CD4-positive, alpha-beta T cell treated with Interleukin-12 subunit alpha and Interleukin-12 subunit beta, for 1 hour (primary cell): ENCODE measurements around the gene ATOSA.

Experiments
- DNase-seq: peaks from one replicate; pipeline ENCODE4 v3.0.0-alpha.2; 2020

Gene ATOSA

GRCh38 chr15:52679232-52680040 is at the start of gene ATOSA:
Gene ATOSA (minus strand): TSS chr15:52679388. CDS start chr15:52678021, 1,367 bp downstream.
- DNase-seq, result peak; percentile 94

DNA sequence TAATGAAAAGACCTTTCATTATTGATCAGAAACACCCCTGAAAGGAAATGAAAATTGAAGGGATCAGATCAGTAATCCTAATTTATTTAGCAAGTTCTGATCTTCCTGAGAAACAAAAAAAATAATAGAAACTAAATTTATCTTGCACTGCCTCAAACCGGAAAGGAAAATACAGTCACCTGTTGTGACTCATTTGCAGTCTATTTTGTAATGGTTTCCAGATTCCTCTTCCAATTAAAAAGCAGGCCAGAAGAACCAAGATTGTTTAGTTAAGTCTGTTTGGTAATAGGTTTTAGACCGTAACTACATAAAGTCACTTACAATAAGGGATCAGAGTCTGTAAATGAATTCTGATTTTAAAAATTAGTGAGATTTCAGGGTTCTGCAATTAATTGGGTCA is 49.7 kb upstream of the ATOSA start:
- no peak for DNase-seq

DNA sequence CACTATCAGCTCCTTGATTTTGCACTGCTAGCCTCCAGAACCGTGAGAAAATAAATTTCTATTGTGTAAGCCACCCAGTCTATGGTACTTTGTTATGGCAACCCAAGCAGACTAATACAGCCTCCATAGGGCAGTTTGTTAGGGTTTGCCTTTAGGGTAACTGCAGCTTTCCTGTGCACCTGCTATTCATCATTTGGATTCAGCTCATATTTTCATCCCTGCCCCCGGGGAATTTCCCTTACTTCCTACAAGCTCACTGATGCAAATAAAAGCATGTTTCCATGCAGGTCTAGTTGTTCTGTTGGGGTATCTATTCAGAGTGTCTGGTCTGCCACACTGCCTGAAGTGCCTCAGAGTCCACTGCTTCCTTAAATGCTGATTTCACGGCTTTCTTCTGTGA is 48.6 kb upstream of the ATOSA start:
- DNase-seq, result no peak

- no peak for DNase-seq
Observed at GRCh38 chr15:52726195-52726594, 47.0 kb upstream of the ATOSA start.

- DNase-seq, result no peak
Observed at GRCh38 chr15:52718551-52718950, 39.4 kb upstream of the ATOSA start.

DNA sequence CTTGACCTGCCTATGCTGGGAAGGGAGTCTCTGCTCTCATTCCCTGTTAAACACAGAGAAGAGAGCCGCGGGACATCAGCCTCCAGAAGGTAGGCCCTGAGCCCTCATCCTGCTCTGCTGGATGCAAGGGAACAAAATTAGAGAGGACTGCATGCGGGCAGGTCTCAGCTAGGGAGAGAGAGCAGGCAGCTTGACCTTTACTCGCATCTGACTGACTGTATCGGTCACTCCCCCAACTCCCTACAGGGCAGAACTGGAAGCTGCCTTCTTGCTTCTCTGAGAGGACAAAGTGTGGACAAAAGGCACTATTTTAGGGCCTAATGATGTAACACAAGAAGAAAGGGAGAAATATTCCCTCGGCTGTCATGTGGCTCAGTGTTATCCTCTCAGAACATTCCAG is 38.7 kb upstream of the ATOSA start:
- DNase-seq, result no peak

GRCh38 chr15:52717481-52717880 is 38.3 kb upstream of the ATOSA start:
- DNase-seq, result no peak

DNA sequence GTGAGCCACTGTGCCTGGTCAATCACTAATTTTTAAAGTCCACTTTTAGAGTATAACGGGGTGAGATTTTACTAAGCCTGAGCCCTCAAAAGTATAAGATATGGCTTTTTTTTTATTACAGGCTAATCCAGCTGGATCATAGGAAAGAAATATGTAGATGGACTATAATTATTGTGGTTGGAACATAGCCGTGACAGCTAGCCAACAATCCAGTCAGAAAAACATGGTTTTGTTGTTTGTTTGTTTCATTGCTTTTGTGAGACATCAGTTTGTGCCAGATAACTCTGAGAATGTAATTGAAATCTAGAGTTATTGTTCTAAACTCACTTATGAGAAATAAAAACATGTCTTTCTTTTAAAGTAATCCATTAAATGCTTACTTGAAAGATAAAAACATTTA is 37.3 kb upstream of the ATOSA start:
- DNase-seq, result no peak

GRCh38 chr15:52715411-52715810 is 36.2 kb upstream of the ATOSA start:
- DNase-seq, result no peak

DNA sequence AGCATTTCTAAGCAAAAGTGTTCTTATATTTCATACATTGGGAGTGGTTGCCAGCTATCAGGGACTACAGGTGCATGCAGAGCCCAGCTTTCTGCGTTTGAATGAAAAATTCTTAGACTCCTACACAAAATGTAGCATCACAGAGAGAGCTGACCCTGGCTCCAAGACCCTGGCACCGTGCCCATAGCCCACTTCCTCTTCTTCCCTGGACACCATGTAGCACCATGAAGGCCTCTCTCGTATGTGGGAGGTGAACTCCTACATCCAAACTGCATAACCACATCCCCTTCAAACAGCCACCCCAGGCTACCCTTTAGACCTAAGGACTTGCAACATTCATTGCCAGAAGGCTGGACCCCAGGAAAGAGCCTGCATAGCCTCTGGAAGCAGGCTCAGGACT is 35.8 kb upstream of the ATOSA start:
- DNase-seq, result no peak

DNA sequence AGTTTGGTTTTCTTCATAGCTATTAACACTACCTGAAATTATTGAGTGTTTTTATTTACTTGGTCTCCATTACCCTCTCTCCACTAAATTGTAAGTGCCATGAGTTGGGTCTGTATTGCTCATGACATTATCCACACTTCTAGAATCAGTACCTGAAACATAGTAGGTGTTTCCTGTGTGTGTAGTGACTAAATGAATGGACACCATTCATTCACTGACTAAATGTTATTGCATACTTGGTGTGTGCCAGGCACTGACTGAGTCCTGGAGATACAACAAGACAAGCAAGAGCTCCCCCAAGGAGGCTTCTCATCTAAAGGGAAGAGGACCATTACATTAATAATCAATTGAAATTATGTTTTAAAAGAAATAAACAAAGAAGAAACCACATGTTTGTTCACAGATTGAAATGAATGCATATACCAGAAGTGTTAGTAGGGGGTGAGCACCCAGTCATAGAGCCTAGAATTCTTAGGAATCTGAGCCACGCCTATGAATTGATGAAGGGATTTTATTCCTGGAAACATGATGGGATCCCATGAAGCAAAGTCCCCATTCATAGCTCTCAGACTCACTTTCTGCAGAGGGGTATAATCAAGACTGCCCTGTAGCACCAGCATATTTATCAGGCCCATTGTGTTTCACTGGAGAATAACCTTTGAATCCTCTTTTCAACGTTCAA is 31.7 kb upstream of the ATOSA start:
- DNase-seq, result no peak

DNA sequence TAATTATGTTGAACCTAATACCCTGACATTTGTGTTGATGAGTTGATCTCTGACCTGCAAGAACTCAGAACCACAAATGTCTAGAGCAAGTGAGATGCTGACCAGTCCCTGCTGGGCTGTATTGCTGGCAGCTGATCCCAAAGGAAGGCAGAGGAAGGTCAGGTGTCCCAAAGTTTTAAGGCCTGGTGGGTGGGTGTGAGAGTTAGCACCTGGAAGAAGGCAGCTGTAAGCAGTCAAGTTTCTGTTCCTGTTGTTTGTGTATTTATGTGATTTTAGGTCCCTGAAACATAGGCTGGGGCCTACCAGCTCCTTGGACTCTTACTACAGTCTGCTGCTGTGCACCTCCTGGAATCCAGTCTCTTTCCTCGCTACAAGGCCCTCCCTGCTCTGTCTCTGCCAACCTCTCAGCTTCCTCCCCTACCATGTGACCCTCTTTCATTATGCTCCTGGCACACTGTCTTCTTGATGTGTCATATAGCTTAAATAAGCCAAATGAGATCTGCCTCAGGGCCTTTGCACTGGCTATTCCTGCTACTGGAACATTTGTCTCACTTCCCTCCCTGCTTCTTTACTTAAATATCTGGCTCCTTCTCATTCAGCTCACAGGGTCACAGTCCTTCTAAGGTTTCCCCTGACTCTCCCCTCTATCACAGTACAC is 31.0 kb upstream of the ATOSA start:
- DNase-seq, result no peak

DNA sequence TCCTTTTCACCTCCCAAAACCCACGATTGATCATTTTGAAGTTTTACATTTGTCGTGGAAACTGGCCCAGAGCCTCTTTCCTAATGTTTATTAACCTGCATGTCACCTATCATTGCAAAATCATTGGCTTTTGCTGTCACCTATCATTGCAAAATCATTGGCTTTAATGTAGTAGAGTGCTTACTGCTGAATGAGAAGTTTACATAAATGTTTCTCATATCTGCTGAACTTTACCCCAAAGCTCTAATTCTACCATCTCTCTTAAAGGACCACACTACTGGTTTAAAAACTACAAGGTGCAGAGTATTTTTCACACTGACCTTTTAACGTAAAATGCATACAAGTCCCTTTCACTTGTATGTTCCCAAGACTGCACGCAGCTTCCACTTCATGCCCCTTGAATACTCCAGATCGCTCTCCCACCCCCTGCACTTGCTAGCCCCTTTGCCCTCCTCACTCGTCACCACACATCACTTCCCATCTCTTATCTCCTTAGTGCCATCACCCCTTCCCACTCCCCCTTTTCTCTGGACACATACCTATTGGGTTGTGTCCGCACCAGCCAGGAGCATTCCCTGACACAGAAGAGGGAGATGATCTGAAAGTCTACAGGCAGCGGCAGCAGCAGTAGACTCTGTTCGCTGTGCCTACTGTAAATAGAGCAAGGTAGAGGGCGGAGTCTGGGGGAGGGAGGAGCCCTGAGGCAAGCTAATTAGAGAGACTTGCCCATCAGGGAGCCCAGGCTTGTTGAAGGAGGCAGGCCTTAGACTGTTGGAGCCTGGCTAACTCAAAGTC is 30.2 kb upstream of the ATOSA start:
- DNase-seq, result no peak

- no peak for DNase-seq
Observed at GRCh38 chr15:52706091-52706490, 26.9 kb upstream of the ATOSA start.

DNA sequence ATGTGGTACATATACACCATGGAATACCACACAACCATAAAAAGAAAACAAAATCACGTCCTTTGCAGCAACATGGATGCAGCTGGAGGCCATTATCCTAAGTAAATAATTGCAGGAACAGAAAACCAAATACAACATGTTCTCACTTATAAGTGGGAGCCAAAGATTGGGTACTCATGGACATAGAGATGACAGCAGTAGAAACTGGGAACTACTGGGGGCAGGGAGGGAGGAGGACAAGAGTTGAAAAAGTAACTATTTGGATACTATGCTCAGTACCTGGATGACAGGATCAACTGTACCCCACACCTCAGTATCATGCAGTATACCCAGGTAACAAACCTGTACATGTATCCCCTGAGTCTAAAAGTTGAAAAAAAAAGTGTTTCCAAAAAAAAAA is 23.2 kb upstream of the ATOSA start:
- no peak for DNase-seq

DNA sequence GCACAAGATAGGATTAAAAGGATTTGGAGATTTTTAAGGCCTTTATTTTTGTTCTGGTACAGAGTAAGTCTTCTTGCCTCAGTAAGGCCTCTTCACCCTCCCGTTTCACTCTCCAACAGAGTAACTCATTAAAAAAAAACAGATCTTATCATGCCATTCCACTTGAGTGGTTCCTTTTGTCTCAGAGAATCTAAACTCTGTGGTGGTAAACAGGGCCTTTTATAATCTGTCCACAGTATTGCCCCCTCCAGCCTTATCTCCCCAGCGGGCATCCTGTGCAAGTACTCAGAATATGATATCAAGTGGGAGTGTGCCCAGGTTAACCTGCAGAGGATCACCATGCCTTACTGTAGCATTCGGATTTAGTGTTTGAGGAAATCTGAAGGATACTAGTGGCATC is 20.3 kb upstream of the ATOSA start:
- no peak for DNase-seq

DNA sequence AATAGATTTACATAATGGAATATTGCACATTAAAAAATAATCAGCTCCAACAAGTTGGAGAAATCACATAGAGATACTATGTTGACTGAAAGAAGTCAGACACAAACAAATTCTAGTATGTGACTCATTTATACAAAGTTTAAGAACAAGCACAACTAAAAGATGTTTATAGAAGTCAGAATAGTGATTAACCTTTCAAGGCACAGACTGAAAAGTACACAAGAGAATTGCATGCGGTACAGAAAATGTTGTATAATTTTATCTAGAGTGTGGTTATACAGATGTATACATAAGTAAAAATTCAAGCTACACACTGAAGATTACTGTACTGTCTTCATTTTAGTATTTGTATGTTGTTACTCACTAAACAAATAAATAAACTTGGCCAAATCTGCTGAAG is 19.3 kb upstream of the ATOSA start:
- DNase-seq, result no peak

DNA sequence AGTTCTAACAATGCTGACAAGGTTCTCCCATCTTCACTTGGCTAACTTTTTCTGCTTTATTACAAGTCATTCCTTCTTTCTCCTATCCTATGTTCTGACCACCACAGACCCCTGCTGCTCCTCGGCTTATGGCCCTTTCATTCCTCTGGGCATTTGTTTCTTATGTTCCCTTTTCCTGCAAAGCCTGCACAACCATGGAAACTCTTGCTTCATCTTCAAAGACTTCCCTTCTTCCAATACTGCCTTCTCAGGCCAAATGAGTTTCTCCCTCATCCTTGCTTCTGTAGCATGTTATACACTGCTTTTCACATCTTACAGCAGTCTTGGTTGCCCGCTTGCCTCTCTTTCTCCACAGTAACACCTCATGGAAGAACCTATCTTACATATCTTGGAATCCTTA is 17.9 kb upstream of the ATOSA start:
- DNase-seq, result no peak

GRCh38 chr15:52695154-52695553 is 16.0 kb upstream of the ATOSA start:
- no peak for DNase-seq

- no peak for DNase-seq
Observed at GRCh38 chr15:52689562-52689961, 10.4 kb upstream of the ATOSA start.

DNA sequence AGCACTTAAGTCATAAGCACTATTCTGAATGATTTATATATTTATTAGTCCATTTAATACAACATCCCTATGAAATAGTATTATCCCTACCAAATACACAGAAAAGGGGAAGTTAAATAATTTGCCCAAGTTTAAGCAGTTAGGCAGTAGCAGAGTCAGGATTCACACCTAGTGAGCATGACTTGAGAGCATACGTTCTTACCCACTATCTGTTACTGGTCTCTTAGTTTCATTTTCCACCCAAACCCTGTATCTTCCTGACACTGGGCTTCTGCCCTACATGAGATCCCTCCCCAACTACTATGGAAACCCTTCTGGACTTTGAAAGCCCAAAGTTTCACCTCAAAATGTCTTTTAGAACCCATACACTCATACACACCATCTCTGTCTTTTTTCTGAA is 4.4 kb upstream of the ATOSA start:
- DNase-seq, result peak; percentile 42

DNA sequence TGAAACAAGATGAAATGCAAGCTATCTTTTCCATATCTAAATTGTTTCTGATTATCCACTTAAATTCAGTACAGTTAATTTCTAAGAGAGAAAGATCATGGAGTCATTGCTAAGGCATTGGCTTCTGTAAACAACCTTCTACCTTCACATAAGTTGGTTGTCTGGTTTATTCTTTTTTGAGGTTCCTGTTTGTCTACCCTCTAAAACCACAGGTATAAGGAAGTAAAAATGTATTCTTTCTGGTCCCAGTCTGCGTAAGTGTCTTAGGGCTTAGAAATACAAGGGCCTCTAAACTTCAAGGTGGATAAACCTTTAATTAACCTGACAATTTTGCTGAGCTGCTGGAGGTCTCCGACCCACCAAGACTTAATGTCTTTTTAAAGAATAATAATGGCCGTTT is 3.6 kb upstream of the ATOSA start:
- DNase-seq, result peak; percentile 61

DNA sequence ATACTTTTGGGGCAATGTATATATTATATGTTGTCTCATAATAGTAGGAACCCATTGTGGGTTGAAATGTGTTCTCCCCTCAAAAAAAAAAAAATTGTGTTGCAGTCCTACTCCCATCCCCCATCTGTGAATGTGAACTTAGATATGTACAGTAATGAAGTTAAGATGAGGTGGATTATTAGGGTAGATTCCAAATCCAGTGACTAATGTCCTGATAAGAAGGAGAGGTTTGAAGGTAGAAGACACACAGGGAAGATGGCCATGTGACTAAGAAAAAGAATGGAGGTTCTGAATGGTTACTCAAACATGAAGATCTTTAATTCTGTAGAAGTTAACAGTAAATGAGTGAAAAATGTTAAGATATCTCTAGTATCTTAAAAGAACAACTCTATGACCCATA is 3.0 kb upstream of the ATOSA start:
- DNase-seq, result no peak
